HG03159 (cell line): ENCODE results near the gene OR2F1.
"Not testable (repeated sequence)": the region's sequence is repeated elsewhere in the genome, so short reads cannot be mapped to it uniquely, and the experiment has no call there.

Experiments used
- ATAC-seq: cut with Tn5 transposase; IDR thresholded peaks from one replicate; pipeline ENCODE4 v1.9.1; 2021; ENCODE audit warnings: mild to moderate bottlenecking, moderate library complexity; ENCODE audit not compliant: unreplicated experiment

OR2F1 gene

DNA sequence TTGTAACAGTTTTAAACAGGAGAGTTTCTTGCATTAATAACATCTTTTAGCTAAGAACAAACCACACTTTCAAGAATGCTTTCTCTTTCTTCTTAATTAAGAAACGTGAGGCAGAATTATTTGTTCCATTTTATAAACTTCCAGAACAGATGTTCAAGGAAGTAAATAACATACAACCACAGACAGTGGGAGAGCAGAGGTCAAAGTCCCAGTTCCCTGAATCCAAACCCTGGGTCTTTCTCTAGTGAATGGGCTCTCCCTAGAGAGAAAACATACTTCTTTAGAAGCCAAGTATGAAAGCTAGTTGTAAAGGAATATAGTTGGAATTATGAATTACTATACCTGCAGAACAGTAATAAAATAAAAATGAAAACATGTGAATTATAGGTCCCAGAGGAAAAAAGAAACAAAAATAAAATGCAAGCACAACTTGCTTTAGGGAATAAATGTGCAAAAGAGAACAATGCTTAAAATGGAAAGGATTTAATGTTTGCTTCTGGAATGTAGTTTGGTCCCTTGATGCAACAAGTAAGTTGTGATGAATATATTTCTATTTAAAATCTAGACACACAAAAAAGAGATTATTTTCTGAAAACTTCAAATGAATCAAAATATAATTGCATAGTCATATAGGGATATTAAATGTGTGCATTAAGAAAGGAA lies 51.5 kb downstream of the OR2F1 start:
- no peak for ATAC-seq

GRCh38 chr7:144006692-144007042 lies 52.0 kb downstream of the OR2F1 start:
- no peak for ATAC-seq

DNA sequence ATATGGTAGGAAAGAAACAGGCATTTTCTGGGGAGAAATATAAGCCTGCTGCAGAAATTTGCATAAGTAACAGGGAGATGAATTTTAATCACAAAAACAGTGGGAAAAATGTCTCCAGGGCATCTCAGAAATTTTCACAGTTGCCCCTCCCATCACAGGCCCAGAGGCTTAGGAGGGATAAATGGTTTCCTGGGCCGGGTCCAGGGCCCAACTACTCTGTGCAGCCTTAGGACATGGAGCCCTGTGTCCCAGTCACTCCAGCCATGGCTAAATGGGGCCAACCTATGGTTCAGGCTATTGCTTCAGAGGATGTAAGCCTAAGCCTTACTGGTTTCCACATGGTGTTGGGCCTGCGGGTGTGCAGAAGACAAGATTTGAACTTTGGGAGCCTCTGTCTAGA lies 54.7 kb downstream of the OR2F1 start:
- no peak for ATAC-seq

DNA sequence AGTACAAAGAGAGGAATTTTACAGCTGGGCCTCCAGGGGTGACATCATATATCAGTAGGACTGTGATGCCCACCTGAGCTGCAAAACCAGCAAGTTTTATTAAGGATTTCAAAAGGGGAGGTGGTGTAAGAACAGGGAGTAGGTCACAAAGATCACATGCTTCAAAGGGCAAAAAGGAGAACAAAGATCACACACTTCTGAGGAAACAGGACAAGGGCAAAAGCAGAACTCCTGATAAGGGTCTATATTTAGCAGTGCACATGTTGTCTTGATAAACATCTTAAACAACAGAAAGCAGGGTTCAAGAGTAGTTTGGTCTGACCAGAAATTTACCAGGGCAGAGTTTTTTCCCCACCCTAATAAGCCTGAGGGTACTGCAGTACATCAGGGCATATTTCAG lies 55.4 kb downstream of the OR2F1 start:
- not testable (repeated sequence) for ATAC-seq

GRCh38 chr7:144010821-144011220 lies 56.2 kb downstream of the OR2F1 start:
- ATAC-seq: not testable (repeated sequence)

GRCh38 chr7:144011458-144012230 lies 57.0 kb downstream of the OR2F1 start:
- ATAC-seq: no peak
